WTC11 (cell line): ENCODE data around the gene HCN1. TPM values are rescaled to one million over a fixed set of nuclear protein-coding genes. Genes with fewer than 3 reads are reported as not detected.

ENCODE experiments used
- ATAC-seq: fragments of 200-7000 bp; cut with Tn5 transposase; 2 replicates; pipeline ENCODE4 v1.10.0; 2021; ENCODE audit warnings: mild to moderate bottlenecking, moderate library complexity
- CTCF ChIA-PET: fragments of 300-600 bp; sonication (Branson Sonifier 250); formaldehyde crosslinking; loops from one replicate; lab custom pipeline; 2021; ENCODE audit warnings: antibody characterized with exemption; lab: Charles Lee
- POLR2A ChIA-PET: fragments of 350-600 bp; sonication (Branson Sonifier 250); formaldehyde crosslinking; loops from one replicate; lab custom pipeline; 2021; ENCODE audit warnings: antibody characterized with exemption; lab: Charles Lee
- DNase-seq: peaks from one replicate; pipeline ENCODE4 v3.0.0; 2021; ENCODE audit warnings: low spot score
- H3K27ac Mint-ChIP-seq: 2 replicates; pipeline ENCODE4 v1.8.0; 2021; ENCODE audit warnings: mixed read lengths
- H3K27me3 Mint-ChIP-seq: 2 replicates; pipeline ENCODE4 v1.8.0; 2021; ENCODE audit warnings: low read depth, mild to moderate bottlenecking, moderate library complexity, mixed read lengths
- H3K36me3 Mint-ChIP-seq: 2 replicates; pipeline ENCODE4 v1.8.0; 2021; ENCODE audit warnings: mixed read lengths
- H3K4me1 Mint-ChIP-seq: 2 replicates; pipeline ENCODE4 v1.8.0; 2022; ENCODE audit warnings: mixed read lengths
- H3K4me3 Mint-ChIP-seq: 2 replicates; pipeline ENCODE4 v1.8.0; 2021; ENCODE audit warnings: mild to moderate bottlenecking, moderate library complexity, mixed read lengths
- H3K9me3 Mint-ChIP-seq: 2 replicates; pipeline ENCODE4 v1.8.0; 2021; ENCODE audit warnings: mixed read lengths
- AFF4 ChIP-seq: sonication (generic); formaldehyde crosslinking; IDR thresholded peaks from 2 replicates; pipeline ENCODE4 v1.8.1; 2023; ENCODE audit warnings: mild to moderate bottlenecking, missing genetic modification reagents, borderline replicate concordance
- ARID4B ChIP-seq: sonication (generic); formaldehyde crosslinking; IDR thresholded peaks from 2 replicates; pipeline ENCODE4 v1.8.0; 2023; ENCODE audit warnings: missing genetic modification reagents, mild to moderate bottlenecking, borderline replicate concordance
- CTCF ChIP-seq: fragments of 200-600 bp; IDR thresholded peaks from 2 replicates; pipeline ENCODE4 v1.8.0; 2022; ENCODE audit warnings: antibody characterized with exemption
- EMX1 ChIP-seq: fragments of 250-450 bp; sonication (Bioruptor Pico); IDR thresholded peaks from 2 replicates; pipeline ENCODE4 v1.8.0; 2021; ENCODE audit warnings: mild to moderate bottlenecking
- GTF2I ChIP-seq: fragments of 250-450 bp; sonication (Bioruptor Pico); conservative IDR thresholded peaks from 2 replicates; pipeline ENCODE4 v1.4.0; 2021; ENCODE audit warnings: mild to moderate bottlenecking
- JUN ChIP-seq: sonication (generic); formaldehyde crosslinking; IDR thresholded peaks from 2 replicates; pipeline ENCODE4 v1.8.0; 2023; ENCODE audit warnings: mild to moderate bottlenecking, missing genetic modification reagents
- RORB ChIP-seq: fragments of 250-450 bp; sonication (Bioruptor Pico); IDR thresholded peaks from 2 replicates; pipeline ENCODE4 v1.9.0; 2021; ENCODE audit warnings: mild to moderate bottlenecking
- ZBTB21 ChIP-seq: sonication (generic); formaldehyde crosslinking; IDR thresholded peaks from 2 replicates; pipeline ENCODE4 v1.8.1; 2023; ENCODE audit warnings: mild to moderate bottlenecking, missing genetic modification reagents, borderline replicate concordance
- ZNF232 ChIP-seq: sonication (generic); formaldehyde crosslinking; IDR thresholded peaks from 2 replicates; pipeline ENCODE4 v1.8.0; 2022; ENCODE audit warnings: mild to moderate bottlenecking, missing genetic modification reagents
- ZNF416 ChIP-seq: fragments of 250-450 bp; sonication (Bioruptor Pico); IDR thresholded peaks from 2 replicates; pipeline ENCODE4 v1.9.0; 2021; ENCODE audit warnings: mild to moderate bottlenecking, inconsistent platforms
- total RNA-seq: library from RNA; stranded (reverse); gene quantifications from 3 replicates; pipeline ENCODE4 v1.2.3, GENCODE V29; 2021
- TF ChIP-seq, protein P1 (sequence below): sonication (generic); formaldehyde crosslinking; conservative IDR thresholded peaks from 2 replicates; pipeline ENCODE4 v1.8.1; 2023; ENCODE audit warnings: mild to moderate bottlenecking, low read depth, missing genetic modification reagents, moderate library complexity
- TF ChIP-seq, protein P2 (sequence below): sonication (generic); formaldehyde crosslinking; IDR thresholded peaks from 2 replicates; pipeline ENCODE4 v1.8.1; 2023; ENCODE audit warnings: mild to moderate bottlenecking, moderate library complexity, missing genetic modification reagents

HCN1 gene
- total RNA-seq, 1 experiment from 2014 or later = 2.2 TPM

GRCh38 chr5:45532826-45533624, 163.2 kb downstream of the HCN1 start (continued):
- TF ChIP-seq, protein P1, sequence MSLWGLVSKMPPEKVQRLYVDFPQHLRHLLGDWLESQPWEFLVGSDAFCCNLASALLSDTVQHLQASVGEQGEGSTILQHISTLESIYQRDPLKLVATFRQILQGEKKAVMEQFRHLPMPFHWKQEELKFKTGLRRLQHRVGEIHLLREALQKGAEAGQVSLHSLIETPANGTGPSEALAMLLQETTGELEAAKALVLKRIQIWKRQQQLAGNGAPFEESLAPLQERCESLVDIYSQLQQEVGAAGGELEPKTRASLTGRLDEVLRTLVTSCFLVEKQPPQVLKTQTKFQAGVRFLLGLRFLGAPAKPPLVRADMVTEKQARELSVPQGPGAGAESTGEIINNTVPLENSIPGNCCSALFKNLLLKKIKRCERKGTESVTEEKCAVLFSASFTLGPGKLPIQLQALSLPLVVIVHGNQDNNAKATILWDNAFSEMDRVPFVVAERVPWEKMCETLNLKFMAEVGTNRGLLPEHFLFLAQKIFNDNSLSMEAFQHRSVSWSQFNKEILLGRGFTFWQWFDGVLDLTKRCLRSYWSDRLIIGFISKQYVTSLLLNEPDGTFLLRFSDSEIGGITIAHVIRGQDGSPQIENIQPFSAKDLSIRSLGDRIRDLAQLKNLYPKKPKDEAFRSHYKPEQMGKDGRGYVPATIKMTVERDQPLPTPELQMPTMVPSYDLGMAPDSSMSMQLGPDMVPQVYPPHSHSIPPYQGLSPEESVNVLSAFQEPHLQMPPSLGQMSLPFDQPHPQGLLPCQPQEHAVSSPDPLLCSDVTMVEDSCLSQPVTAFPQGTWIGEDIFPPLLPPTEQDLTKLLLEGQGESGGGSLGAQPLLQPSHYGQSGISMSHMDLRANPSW (CRISPR knock-in tag) = no peak
- TF ChIP-seq ARID4B (CRISPR knock-in tag) = no peak
- no peak for TF ChIP-seq AFF4
- TF ChIP-seq, protein P2, sequence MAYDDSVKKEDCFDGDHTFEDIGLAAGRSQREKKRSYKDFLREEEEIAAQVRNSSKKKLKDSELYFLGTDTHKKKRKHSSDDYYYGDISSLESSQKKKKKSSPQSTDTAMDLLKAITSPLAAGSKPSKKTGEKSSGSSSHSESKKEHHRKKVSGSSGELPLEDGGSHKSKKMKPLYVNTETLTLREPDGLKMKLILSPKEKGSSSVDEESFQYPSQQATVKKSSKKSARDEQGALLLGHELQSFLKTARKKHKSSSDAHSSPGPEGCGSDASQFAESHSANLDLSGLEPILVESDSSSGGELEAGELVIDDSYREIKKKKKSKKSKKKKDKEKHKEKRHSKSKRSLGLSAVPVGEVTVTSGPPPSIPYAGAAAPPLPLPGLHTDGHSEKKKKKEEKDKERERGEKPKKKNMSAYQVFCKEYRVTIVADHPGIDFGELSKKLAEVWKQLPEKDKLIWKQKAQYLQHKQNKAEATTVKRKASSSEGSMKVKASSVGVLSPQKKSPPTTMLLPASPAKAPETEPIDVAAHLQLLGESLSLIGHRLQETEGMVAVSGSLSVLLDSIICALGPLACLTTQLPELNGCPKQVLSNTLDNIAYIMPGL (CRISPR knock-in tag) = no peak
- TF ChIP-seq ZNF232 (CRISPR knock-in tag) = no peak
- no peak for TF ChIP-seq EMX1 (CRISPR knock-in tag)
- no peak for TF ChIP-seq ZBTB21 (CRISPR knock-in tag)
- TF ChIP-seq ZNF416 (CRISPR knock-in tag) = no peak
- TF ChIP-seq JUN = no peak

GRCh38 chr5:45521067-45521466, 175.1 kb downstream of the HCN1 start:
- TF ChIP-seq RORB (CRISPR knock-in tag) (no peak), GTF2I (CRISPR knock-in tag) (no peak), CTCF (peak; percentile 47; the same call in 1 of the 2 replicates)
- TF ChIP-seq, protein P1 (CRISPR knock-in tag) = no peak
- TF ChIP-seq, all 79 proteins: peak for 1
- peak; percentile 72 for DNase-seq
- Mint-ChIP-seq H3K36me3 (no peaks in the 10 kb centered on the region), H3K4me3 (no peak overlapping the region), H3K27me3 (no peaks in the 10 kb centered on the region), H3K27ac (no peak overlapping the region), H3K4me1 (0 out of 2 replicates have a peak, but pooled peaks cover 2% of the 10 kb centered on the region), H3K9me3 (no peaks in the 10 kb centered on the region)
- POLR2A ChIA-PET = no interaction called here
- CTCF ChIA-PET = interaction anchor here (0.6 to 1.5 kb wide), 22 partner anchors 10 to 1123 kb away, joined by 3 to 15 read pairs (median 4); partner anchors contain the start of gene HCN1
- ATAC-seq = peak; percentile 98
